Osteoblast (primary cell): ENCODE measurements around the gene FIP1L1. TPM values are rescaled to one million over a fixed set of nuclear protein-coding genes. Genes with fewer than 3 reads are reported as not detected.

ENCODE experiments used
- DNase-seq: peaks from one replicate; pipeline ENCODE4 v3.0.0; 2011; ENCODE audit warnings: low spot score, mixed read lengths; ENCODE audit not compliant: insufficient read length; ENCODE audit errors: missing footprints
- H2AFZ ChIP-seq: 2 replicates; pipeline ENCODE4 v1.6.0; 2011; ENCODE audit warnings: mild to moderate bottlenecking, low read length
- H3K27ac ChIP-seq: 2 replicates; pipeline ENCODE4 v1.5.1; 2011; ENCODE audit warnings: mild to moderate bottlenecking, low read depth, low read length, moderate library complexity
- H3K27me3 ChIP-seq: 2 replicates; pipeline ENCODE4 v1.6.0; 2012; ENCODE audit warnings: mild to moderate bottlenecking, control low read depth, inconsistent platforms, low read length, moderate library complexity; ENCODE audit not compliant: insufficient read depth
- H3K36me3 ChIP-seq: 2 replicates; pipeline ENCODE4 v1.5.1; 2011; ENCODE audit warnings: mild to moderate bottlenecking, low read length, control low read depth, moderate library complexity; ENCODE audit not compliant: insufficient read depth
- H3K4me1 ChIP-seq: 2 replicates; pipeline ENCODE4 v1.5.1; 2011; ENCODE audit warnings: mild to moderate bottlenecking, low read length, control low read depth, moderate library complexity; ENCODE audit not compliant: insufficient read depth
- H3K4me2 ChIP-seq: 2 replicates; pipeline ENCODE4 v1.6.0; 2011; ENCODE audit warnings: mild to moderate bottlenecking, low read length; ENCODE audit not compliant: insufficient read depth
- H3K4me3 ChIP-seq: fragments of 200-600 bp; sonication (generic); 3 replicates; pipeline ENCODE4 v1.5.1; 2012; ENCODE audit warnings: mild to moderate bottlenecking, low read length, inconsistent platforms; ENCODE audit not compliant: insufficient read depth
- H3K79me2 ChIP-seq: 2 replicates; pipeline ENCODE4 v1.6.0; 2012; ENCODE audit warnings: mild to moderate bottlenecking, low read length, control low read depth, inconsistent platforms; ENCODE audit not compliant: insufficient read depth
- H3K9me3 ChIP-seq: 2 replicates; pipeline ENCODE4 v1.5.1; 2011; ENCODE audit warnings: low read depth, low read length, control low read depth
- H4K20me1 ChIP-seq: 2 replicates; pipeline ENCODE4 v1.6.0; 2012; ENCODE audit warnings: mild to moderate bottlenecking, low read length, control low read depth; ENCODE audit not compliant: insufficient read depth
- total RNA-seq: library from RNA; depleted of rRNA; stranded (reverse); fragments of >200 nt; gene quantifications from 2 replicates; pipeline ENCODE4 v1.2.3, GENCODE V29; 2012
- TF ChIP-seq, protein P1 (sequence below): IDR thresholded peaks from 2 replicates; pipeline ENCODE4 v1.5.1; 2011; ENCODE audit warnings: mild to moderate bottlenecking, low read depth, low read length, moderate library complexity; ENCODE audit errors: extremely low read depth

FIP1L1 gene
- total RNA-seq, 1 donor: 78.2 TPM

DNA sequence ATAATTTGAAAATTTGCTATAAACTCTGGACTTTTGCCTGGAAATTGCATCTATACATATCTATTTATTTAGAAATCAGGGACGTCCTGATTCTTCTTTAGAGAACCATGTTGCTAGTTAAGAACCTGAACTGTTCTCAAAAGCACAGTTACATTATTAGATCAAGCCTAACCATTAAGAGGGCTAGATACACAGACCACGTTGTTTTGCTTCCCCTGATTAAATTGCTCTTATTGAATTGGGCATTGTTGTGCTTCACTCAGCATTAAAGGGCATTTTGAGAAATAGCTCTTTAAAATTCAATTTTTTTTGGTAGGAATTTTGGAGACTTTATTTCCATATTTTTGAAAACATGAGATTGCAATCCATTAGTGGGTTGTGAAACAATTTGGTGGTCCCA, 44.4 kb downstream of the FIP1L1 start:
- H3K27ac ChIP-seq: no peak overlapping the region
- no peaks in the 10 kb centered on the region for H3K9me3 ChIP-seq
- no peak overlapping the region for H3K4me3 ChIP-seq
- H3K79me2 ChIP-seq: peaks cover 23% of the 10 kb centered on the region
- H3K36me3 ChIP-seq: peaks cover 10% of the 10 kb centered on the region
- no peak overlapping the region for H2AFZ ChIP-seq
- TF ChIP-seq, protein P1, sequence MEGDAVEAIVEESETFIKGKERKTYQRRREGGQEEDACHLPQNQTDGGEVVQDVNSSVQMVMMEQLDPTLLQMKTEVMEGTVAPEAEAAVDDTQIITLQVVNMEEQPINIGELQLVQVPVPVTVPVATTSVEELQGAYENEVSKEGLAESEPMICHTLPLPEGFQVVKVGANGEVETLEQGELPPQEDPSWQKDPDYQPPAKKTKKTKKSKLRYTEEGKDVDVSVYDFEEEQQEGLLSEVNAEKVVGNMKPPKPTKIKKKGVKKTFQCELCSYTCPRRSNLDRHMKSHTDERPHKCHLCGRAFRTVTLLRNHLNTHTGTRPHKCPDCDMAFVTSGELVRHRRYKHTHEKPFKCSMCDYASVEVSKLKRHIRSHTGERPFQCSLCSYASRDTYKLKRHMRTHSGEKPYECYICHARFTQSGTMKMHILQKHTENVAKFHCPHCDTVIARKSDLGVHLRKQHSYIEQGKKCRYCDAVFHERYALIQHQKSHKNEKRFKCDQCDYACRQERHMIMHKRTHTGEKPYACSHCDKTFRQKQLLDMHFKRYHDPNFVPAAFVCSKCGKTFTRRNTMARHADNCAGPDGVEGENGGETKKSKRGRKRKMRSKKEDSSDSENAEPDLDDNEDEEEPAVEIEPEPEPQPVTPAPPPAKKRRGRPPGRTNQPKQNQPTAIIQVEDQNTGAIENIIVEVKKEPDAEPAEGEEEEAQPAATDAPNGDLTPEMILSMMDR: no peak
- H3K27me3 ChIP-seq: no peaks in the 10 kb centered on the region
- no peaks in the 10 kb centered on the region for H3K4me1 ChIP-seq
- no peak overlapping the region for H3K4me2 ChIP-seq
- no peak for DNase-seq
- no peaks in the 10 kb centered on the region for H4K20me1 ChIP-seq

DNA sequence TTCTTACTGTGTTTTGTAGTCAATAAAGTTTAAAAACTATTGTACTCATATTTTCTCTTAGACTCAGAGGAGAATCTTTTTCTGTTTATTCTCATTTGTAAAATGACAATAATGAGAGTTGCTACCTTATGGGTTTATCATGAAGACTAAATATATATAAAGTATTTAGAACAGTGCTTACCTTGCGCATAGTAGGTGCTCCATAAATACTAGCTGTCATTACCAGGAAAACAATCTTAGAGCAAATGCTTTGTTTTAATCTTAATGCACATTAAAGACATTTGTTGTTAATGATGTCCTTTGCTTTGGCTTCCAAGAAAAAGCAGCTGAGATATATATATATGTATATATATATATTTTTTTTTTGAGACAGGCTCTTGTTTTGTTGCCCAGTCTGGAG, 44.9 kb downstream of the FIP1L1 start:
- Histone ChIP-seq H4K20me1 (no peaks in the 10 kb centered on the region), H3K27ac (no peak overlapping the region), H3K27me3 (no peaks in the 10 kb centered on the region), H3K4me1 (no peaks in the 10 kb centered on the region), H2AFZ (no peak overlapping the region), H3K79me2 (peaks cover 23% of the 10 kb centered on the region), H3K4me2 (no peak overlapping the region), H3K36me3 (peaks cover 10% of the 10 kb centered on the region), H3K9me3 (no peaks in the 10 kb centered on the region), H3K4me3 (no peak overlapping the region)
- TF ChIP-seq, protein P1: no peak
- DNase-seq: no peak

DNA sequence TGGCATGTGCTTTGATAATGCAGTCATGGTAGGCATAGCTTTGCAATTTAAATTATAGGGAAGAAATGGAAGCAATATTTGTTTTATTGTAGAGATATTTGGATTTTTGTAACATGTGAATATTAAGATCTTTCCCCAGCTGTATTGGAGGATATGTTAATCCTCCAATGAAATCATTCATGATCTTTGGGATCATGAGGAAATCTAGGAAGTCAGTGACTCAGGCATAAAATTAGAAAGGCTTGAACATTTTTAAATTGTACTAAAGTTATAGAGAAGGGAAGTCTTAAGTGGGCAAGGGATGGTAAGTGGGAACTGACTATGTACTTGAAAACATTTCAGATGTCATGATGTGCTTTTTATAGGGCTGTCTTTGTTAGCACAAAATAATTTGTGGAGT, 46.8 kb downstream of the FIP1L1 start:
- TF ChIP-seq, protein P1: no peak

DNA sequence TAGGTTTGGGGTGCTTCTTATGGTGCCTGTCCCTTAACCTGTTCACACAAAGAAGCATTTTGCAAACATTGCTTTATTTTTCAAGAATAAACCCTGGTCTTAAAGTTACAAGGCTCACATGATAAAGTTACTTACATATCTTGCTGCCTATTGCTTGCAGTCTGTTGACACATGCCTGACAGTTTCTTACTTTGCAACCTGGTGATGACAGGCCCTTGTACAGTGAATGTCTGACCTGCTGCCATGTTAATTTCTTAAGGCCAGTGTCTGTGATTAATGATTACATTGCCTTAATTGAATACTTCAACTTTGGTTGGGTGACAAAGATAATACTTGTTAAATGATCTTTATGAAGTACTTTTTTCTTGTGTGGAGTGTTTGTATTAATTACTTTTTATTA, 49.9 kb downstream of the FIP1L1 start:
- no peak overlapping the region for H3K4me3 ChIP-seq
- no peak overlapping the region for H3K4me2 ChIP-seq
- H3K9me3 ChIP-seq: no peaks in the 10 kb centered on the region
- H3K36me3 ChIP-seq: peaks cover 34% of the 10 kb centered on the region
- H2AFZ ChIP-seq: no peak overlapping the region
- H3K27ac ChIP-seq: no peak overlapping the region
- TF ChIP-seq, protein P1: no peak
- no peaks in the 10 kb centered on the region for H3K4me1 ChIP-seq
- no peak for DNase-seq
- peaks cover 17% of the 10 kb centered on the region for H3K79me2 ChIP-seq
- no peaks in the 10 kb centered on the region for H3K27me3 ChIP-seq
- H4K20me1 ChIP-seq: no peaks in the 10 kb centered on the region

More for the DNA sequence above, 46.8 kb downstream of the FIP1L1 start:
- peaks cover 23% of the 10 kb centered on the region for H3K36me3 ChIP-seq
- no peak overlapping the region for H3K27ac ChIP-seq
- H2AFZ ChIP-seq: no peak overlapping the region
- no peaks in the 10 kb centered on the region for H3K4me1 ChIP-seq
- H3K79me2 ChIP-seq: peaks cover 18% of the 10 kb centered on the region
- H3K9me3 ChIP-seq: no peaks in the 10 kb centered on the region
- no peaks in the 10 kb centered on the region for H3K27me3 ChIP-seq
- H4K20me1 ChIP-seq: no peaks in the 10 kb centered on the region
- DNase-seq: no peak
- no peak overlapping the region for H3K4me3 ChIP-seq
- no peak overlapping the region for H3K4me2 ChIP-seq
